GM12892 (cell line): ENCODE data around the gene PTPN21.

Source experiments
- POLR2A ChIP-seq: IDR thresholded peaks from 2 replicates; pipeline ENCODE4 v1.6.1; 2011; ENCODE audit warnings: low read depth, low read length, control low read depth
- POLR2AphosphoS5 ChIP-seq: IDR thresholded peaks from 2 replicates; pipeline ENCODE4 v1.6.1; 2011; ENCODE audit warnings: low read depth, low read length, control low read depth
- TAF1 ChIP-seq: IDR thresholded peaks from 2 replicates; pipeline ENCODE4 v1.6.1; 2011; ENCODE audit warnings: low read depth, mild to moderate bottlenecking, control low read depth, low read length, borderline replicate concordance

- no peak for TF ChIP-seq POLR2A
- TF ChIP-seq POLR2AphosphoS5 = no peak
- no peak for TF ChIP-seq TAF1
These were observed 43.4 kb upstream of the PTPN21 start for GRCh38 chr14:88598097-88598675.
